Spleen (tissue), 7 donors: Measurements from ENCODE around the gene XYLT1.

Experiments
- CTCF ChIP-seq, 11 experiments: fragments of 200-600 bp in 7 of 11; fragments of 450-650 bp in 4 of 11; sonication (generic) in 4 of 11; IDR thresholded peaks in 8 of 11; conservative IDR thresholded peaks in 3 of 11; 1 replicate in 7 of 11; 2 replicates in 4 of 11; pipeline versions ENCODE4 v1.4.0 to v1.8.0; 2016 to 2021; ENCODE audit warnings: antibody characterized with exemption in 11 of 11, inconsistent platforms in 4 of 11, mild to moderate bottlenecking in 1 of 11
- POLR2A ChIP-seq, 3 donors: fragments of 450-650 bp; IDR thresholded peaks; one replicate each; pipeline ENCODE4 v1.5.1; 2017; ENCODE audit warnings: antibody characterized with exemption in 3 of 3, mild to moderate bottlenecking in 1 of 3
- POLR2AphosphoS5 ChIP-seq, 3 donors: sonication (generic); formaldehyde crosslinking; IDR thresholded peaks; one replicate each; pipeline ENCODE4 v1.5.1; 2017; ENCODE audit warnings: antibody characterized with exemption in 3 of 3
- donor health status: DM: no; HTN: no; CAD: no; lungs with moderate emphysema.
- donor health status: DM: no; HTN: no; CAD: no.
- donor health status: DM: no; HTN: no; CAD: no.

DNA sequence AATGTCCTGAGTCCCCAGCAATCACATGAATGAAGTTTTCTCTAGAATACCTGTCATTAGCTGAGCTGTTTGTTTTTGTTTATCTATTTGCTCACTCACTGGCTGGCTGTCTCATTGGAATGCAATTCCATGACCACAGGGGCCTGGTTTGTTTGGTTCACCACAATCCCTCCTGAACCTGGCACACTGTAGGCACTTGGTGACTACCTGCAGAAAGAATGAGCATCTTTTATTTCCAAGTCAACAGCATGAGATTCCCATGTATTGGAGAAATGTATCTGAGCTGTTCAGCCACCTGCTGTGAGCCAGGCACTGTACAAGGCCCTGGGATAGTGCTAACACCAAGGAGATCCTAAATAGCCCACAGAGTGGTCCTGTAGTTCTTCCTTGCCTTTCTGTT, 345.1 kb downstream of the XYLT1 start:
- TF ChIP-seq POLR2A (IDR thresholded peaks at IDR 0.05) (no peak), CTCF (IDR thresholded peaks at IDR 0.05 in 8 of 11, conservative IDR thresholded peaks at IDR 0.05 in 3 of 11) (no peak), POLR2AphosphoS5 (IDR thresholded peaks at IDR 0.05) (no peak)
